ENCODE data around the gene HMGCLL1. TPM values are rescaled to one million over a fixed set of nuclear protein-coding genes. Genes with fewer than 3 reads are reported as not detected.

The HMGCLL1 gene
- total RNA-seq, 2 donors from 2014 or later: not detected

- H3K36me3 ChIP-seq: no peaks in the 10 kb centered on the region
- H3K27ac ChIP-seq: no peak overlapping the region
- no peaks in the 10 kb centered on the region for H3K27me3 ChIP-seq (replicated peaks; ENCODE audit: insufficient read depth)
- TF ChIP-seq CTCF (IDR thresholded peaks at IDR 0.05): no peak
- H3K4me1 ChIP-seq (ENCODE audit: control insufficient read depth in 1 of 2, low read depth in 2 of 2): no peaks in the 10 kb centered on the region
- no peaks in the 10 kb centered on the region for H3K9me3 ChIP-seq
- no peak for ATAC-seq (ENCODE audit: insufficient number of reproducible peaks, low FRiP score, low read depth)
- no peak overlapping the region for H3K4me3 ChIP-seq
- DNase-seq (ENCODE audit: low spot score): no peak
Observed at GRCh38 chr6:55450005-55450404, 129.0 kb downstream of the HMGCLL1 start.

- no peaks in the 10 kb centered on the region for H3K36me3 ChIP-seq
- H3K27ac ChIP-seq: no peak overlapping the region
- H3K9me3 ChIP-seq: no peaks in the 10 kb centered on the region
- no peaks in the 10 kb centered on the region for H3K27me3 ChIP-seq (replicated peaks; ENCODE audit: insufficient read depth)
- no peaks in the 10 kb centered on the region for H3K4me1 ChIP-seq (ENCODE audit: control insufficient read depth in 1 of 2, low read depth in 2 of 2)
- no peak for DNase-seq (ENCODE audit: low spot score)
- ATAC-seq (ENCODE audit: insufficient number of reproducible peaks, low FRiP score, low read depth): no peak
- TF ChIP-seq CTCF (IDR thresholded peaks at IDR 0.05): no peak
- no peak overlapping the region for H3K4me3 ChIP-seq
Observed at GRCh38 chr6:55449225-55449624, 129.8 kb downstream of the HMGCLL1 start.

- Histone ChIP-seq H3K27me3 (replicated peaks; ENCODE audit: insufficient read depth) (no peaks in the 10 kb centered on the region), H3K27ac (no peak overlapping the region), H3K4me3 (no peak overlapping the region), H3K9me3 (no peaks in the 10 kb centered on the region), H3K36me3 (no peaks in the 10 kb centered on the region), H3K4me1 (ENCODE audit: control insufficient read depth in 1 of 2, low read depth in 2 of 2) (no peaks in the 10 kb centered on the region)
- DNase-seq (ENCODE audit: low spot score) (no peak), ATAC-seq (ENCODE audit: insufficient number of reproducible peaks, low FRiP score, low read depth) (no peak)
- no peak for TF ChIP-seq CTCF (IDR thresholded peaks at IDR 0.05)
Observed at GRCh38 chr6:55448451-55448850, 130.5 kb downstream of the HMGCLL1 start.

DNA sequence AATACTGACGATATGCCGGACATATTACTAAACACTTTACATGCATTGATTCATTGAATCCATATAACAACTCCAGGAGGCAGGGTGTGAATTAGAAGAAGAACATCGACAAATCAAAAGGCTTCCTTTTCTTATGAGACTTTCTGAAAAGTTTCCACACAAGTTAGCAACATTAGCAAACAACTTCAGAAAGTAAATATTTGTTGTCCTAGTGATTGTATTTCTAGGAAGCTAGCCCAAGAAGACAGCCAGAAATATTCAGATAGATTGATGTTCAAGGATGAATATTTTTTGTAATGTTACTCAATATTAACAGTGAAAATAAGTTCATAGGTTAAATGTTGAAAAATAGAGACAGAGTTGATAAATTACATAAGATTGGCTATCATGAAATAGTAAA lies 131.1 kb downstream of the HMGCLL1 start:
- no peak for DNase-seq (ENCODE audit: low spot score)
- no peak for TF ChIP-seq CTCF (IDR thresholded peaks at IDR 0.05)
- Histone ChIP-seq H3K4me3 (no peak overlapping the region), H3K36me3 (no peaks in the 10 kb centered on the region), H3K27me3 (replicated peaks; ENCODE audit: insufficient read depth) (no peaks in the 10 kb centered on the region), H3K9me3 (no peaks in the 10 kb centered on the region), H3K27ac (no peak overlapping the region), H3K4me1 (ENCODE audit: control insufficient read depth in 1 of 2, low read depth in 2 of 2) (no peaks in the 10 kb centered on the region)
- no peak for ATAC-seq (ENCODE audit: insufficient number of reproducible peaks, low FRiP score, low read depth)

GRCh38 chr6:55445648-55446204 lies 133.3 kb downstream of the HMGCLL1 start:
- DNase-seq (ENCODE audit: low spot score): no peak

More at GRCh38 chr6:55445648-55446204, 133.3 kb downstream of the HMGCLL1 start:
- H3K4me1 ChIP-seq (ENCODE audit: control insufficient read depth in 1 of 2, low read depth in 2 of 2): no peaks in the 10 kb centered on the region
- H3K36me3 ChIP-seq: no peaks in the 10 kb centered on the region
- H3K4me3 ChIP-seq: no peak overlapping the region
- H3K27me3 ChIP-seq (replicated peaks; ENCODE audit: insufficient read depth): no peaks in the 10 kb centered on the region
- peak; percentile 37 for TF ChIP-seq CTCF (IDR thresholded peaks at IDR 0.05)
- no peak for ATAC-seq (ENCODE audit: insufficient number of reproducible peaks, low FRiP score, low read depth)
- no peaks in the 10 kb centered on the region for H3K9me3 ChIP-seq
- H3K27ac ChIP-seq: no peak overlapping the region

All from thoracic aorta (tissue), 2 donors.